ENCODE results near the gene POMC.
"Not testable (repeated sequence)": the region's sequence is repeated elsewhere in the genome, so short reads cannot be mapped to it uniquely, and the experiment has no call there.

Gene POMC

DNA sequence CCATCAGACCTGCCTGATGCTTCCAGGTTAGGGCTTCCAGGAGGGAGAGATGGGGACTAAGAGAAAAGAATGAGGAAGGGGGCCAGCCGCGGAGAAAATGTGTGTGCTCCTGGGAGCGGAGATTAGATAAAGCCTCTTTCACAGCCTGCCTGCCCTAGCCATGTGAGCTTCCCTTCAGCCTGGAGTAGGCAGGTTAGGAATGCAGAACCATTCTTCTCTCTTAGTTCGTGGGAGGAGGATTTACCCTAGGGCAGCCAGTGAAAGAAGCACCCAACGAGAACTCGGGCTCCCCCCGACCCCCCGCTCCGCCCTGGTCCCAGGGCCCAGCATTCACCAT is 36.1 kb downstream of the POMC start:
- DNase-seq (ENCODE audit: low spot score), result no peak

- no peak for DNase-seq (ENCODE audit: low spot score)
Observed at GRCh38 chr2:25131567-25132298, 36.6 kb downstream of the POMC start.

DNA sequence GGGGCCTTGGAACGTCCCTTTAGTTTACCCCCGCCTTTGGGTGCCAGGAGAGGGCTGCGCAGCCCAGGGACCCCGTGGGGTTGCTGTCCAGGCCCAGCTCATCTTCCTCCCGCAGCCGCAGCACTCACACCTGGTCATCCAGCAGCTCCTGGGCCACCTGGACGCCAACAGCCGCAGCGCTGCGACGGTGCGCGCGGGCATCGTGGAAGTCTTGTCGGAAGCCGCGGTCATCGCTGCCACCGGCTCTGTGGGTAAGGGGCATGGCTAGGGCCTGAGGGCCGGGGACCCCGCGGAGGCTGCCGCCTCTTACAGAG is 37.2 kb downstream of the POMC start:
- no peak for DNase-seq (ENCODE audit: low spot score)

DNA sequence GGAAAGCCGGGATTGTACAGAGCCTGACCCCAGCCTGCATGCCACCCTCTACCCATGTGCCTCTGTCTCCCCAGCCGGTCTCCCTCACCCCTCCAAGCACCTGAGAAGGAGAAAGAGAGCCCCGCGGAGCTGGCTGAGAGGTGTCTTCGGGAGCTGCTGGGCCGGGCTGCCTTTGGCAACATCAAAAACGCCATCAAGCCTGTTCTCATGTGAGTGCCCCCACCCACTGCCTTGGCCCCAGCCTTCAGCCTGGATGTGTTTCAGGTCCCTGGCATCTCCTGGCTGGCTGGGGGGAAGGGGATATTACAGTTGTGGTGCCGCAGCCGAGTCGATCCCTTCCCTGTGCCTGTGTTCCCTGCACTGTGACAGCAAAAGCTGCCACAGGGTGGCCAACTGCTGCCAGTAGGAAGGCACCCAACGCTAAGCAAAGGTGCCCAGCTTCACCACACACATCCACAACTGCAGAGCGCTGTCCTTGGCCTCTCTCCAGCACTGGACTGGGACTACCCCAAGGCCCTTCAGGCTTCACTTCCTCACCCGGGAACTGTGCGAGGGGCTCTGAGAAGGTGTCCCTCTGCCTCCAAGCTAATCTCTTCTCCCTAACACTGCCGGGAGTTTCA is 38.4 kb downstream of the POMC start:
- no peak for DNase-seq (ENCODE audit: low spot score)

- DNase-seq (ENCODE audit: low spot score), result no peak
Observed at GRCh38 chr2:25127646-25128045, 40.7 kb downstream of the POMC start.

GRCh38 chr2:25127071-25127470 is 41.3 kb downstream of the POMC start:
- not testable (repeated sequence) for DNase-seq (ENCODE audit: low spot score)

GRCh38 chr2:25125976-25126375 is 42.4 kb downstream of the POMC start:
- DNase-seq (ENCODE audit: low spot score), result no peak

DNA sequence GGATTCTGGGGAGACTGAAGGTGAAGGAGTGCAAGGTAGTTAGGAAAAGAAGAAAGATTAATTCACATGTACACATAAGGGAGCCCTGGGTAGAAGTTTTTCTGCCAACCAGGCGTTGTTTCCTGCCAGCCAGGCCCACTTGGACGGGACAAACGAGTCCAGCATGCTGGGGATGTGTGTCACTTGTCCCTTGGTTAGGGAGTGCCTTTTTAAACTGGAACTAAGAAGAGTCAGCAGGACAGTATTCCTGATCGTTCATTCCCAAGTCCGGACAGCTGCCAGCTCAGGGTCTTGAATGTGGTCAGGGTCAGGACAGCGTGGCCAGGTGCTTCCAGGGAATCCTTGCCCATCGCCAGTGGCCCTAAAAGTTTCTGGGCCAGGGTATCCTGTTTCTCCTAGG is 43.2 kb downstream of the POMC start:
- no peak for DNase-seq (ENCODE audit: low spot score)

DNA sequence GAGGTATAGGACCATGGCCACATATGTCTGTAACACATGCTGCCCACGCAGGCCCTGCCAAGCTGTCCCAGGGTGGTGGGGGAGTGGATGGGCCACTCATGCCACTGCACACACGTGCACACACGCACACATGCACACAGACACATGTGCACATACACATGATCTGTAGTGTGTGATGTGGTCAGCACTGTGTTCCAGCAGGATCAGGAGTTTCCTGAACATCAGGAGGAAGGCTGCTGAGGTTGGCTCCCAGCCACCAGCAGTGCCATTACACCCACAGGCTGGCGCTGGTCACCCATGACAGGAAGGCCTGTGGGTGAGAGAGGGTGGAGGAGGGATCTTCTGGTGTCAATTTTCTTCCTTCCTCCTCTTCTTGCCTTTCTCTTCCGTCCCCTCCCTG is 44.7 kb downstream of the POMC start:
- no peak for DNase-seq (ENCODE audit: low spot score)

GRCh38 chr2:25122367-25122766 is 46.0 kb downstream of the POMC start:
- DNase-seq (ENCODE audit: low spot score), result no peak

DNA sequence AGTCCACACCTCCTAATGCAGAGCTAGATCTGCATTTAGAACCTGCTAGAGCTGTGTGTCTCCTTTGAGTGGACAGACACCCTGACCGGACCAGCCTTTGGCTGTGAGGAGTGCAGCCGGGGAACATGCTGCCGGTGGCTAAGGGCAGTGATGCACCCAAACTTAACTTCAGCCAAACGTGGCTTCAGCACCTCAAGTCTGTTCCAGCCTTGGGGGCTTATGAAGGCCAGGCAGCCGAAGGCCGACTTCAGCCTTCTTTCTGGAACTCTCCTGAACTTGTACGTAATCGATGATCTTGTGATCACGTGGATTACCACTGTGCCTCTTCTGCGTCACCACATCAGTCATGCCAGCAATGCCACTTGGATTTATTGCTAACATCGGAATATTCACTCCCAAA is 49.1 kb downstream of the POMC start:
- DNase-seq (ENCODE audit: low spot score), result no peak

- DNase-seq (ENCODE audit: low spot score), result no peak
Observed at GRCh38 chr2:25116956-25117355, 51.4 kb downstream of the POMC start.

DNA sequence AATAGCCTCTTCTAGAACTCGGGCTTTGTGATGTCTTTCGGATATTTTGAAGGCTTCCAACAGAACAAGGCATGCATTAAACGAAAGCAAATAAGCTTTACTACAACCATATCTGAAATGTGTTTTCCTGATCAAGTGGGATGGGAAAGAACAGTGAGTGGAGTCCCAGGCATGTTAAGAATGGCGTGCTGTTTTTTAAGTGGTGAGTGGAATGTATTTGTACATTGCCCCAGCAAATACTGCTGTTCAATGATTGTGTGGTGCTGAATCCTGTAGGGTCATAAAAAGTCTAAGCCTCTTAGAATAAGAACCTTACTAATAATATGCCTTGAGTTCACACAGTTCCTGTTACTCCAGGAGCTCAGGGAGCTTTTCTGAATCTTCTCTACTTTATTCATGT is 52.5 kb downstream of the POMC start:
- DNase-seq (ENCODE audit: low spot score), result no peak

DNA sequence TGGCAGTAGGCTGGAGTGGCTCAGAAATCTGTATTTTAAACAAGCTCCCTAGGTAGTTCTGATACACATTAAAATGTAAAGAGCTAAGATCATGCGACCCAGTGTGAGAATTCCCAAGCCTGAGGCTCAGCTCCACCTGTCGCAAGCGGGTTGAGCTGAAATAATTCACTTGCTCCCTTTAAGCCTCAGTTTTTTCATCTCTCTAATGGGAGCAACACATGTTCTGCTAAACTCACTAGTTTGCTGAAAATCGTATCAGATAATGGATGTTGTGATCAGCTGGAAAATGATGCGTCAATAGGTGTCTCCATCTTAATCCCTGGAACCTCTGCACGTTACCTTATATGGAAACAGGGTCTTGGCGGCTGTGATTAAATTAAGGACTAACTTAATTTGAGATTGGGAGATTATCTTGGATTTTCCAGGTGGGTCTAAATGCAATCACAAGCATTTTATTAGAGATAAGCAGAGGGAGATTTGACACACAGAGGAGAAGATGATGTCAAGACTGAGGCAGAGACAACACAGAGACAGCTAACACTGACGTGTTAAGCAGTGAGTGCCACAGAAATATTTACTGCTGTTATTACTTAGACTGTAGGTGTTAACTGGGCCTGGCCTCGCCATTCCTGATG is 53.0 kb downstream of the POMC start:
- DNase-seq (ENCODE audit: low spot score), result no peak

- no peak for DNase-seq (ENCODE audit: low spot score)
Observed at GRCh38 chr2:25112113-25112512, 56.3 kb downstream of the POMC start.
